GM12865 (cell line): ENCODE results near the gene ZNF621.
A peak's percentile ranks its signal among the peaks of the same experiment; 100 is the strongest.

Experiments
- DNase-seq: peaks from one replicate; pipeline ENCODE4 v3.0.0; 2010; ENCODE audit warnings: low read depth
- H3K4me3 ChIP-seq: 2 replicates; pipeline ENCODE4 v1.5.1; 2011; ENCODE audit warnings: mild to moderate bottlenecking, low read depth, low read length, control low read depth
- CTCF ChIP-seq: IDR thresholded peaks from 2 replicates; pipeline ENCODE4 v1.5.1; 2011; ENCODE audit warnings: low read length, control low read depth, low read depth, inconsistent platforms; ENCODE audit not compliant: insufficient read depth; ENCODE audit errors: missing control alignments

Gene ZNF621

GRCh38 chr3:40516201-40516600, 8.6 kb upstream of the ZNF621 start:
- no peak overlapping the region for H3K4me3 ChIP-seq
- no peak for TF ChIP-seq CTCF
- DNase-seq: no peak

GRCh38 chr3:40518067-40518466, 6.7 kb upstream of the ZNF621 start:
- H3K4me3 ChIP-seq: no peak overlapping the region
- DNase-seq: no peak
- TF ChIP-seq CTCF: no peak

- H3K4me3 ChIP-seq: no peak overlapping the region
- no peak for TF ChIP-seq CTCF
These were observed 5.9 kb upstream of the ZNF621 start for GRCh38 chr3:40518848-40519247.

GRCh38 chr3:40521254-40521653, 3.5 kb upstream of the ZNF621 start:
- H3K4me3 ChIP-seq: no peak overlapping the region
- DNase-seq: no peak
- no peak for TF ChIP-seq CTCF

More at GRCh38 chr3:40518848-40519247, 5.9 kb upstream of the ZNF621 start:
- DNase-seq: no peak

- no peak for TF ChIP-seq CTCF
- no peak overlapping the region for H3K4me3 ChIP-seq
- DNase-seq: no peak
These were observed 979 bp upstream of the ZNF621 start for GRCh38 chr3:40523781-40524180.

GRCh38 chr3:40524222-40524567, 565 bp upstream of the ZNF621 start:
- no peak for DNase-seq
- no peak for TF ChIP-seq CTCF

GRCh38 chr3:40528426-40528825, 3.7 kb downstream of the ZNF621 start:
- no peak overlapping the region for H3K4me3 ChIP-seq
- TF ChIP-seq CTCF: no peak
- DNase-seq: no peak

More at GRCh38 chr3:40524222-40524567, 565 bp upstream of the ZNF621 start:
- peak overlapping the region; percentile 88 for H3K4me3 ChIP-seq
